Left ventricle myocardium superior (tissue), 1 donor: ENCODE data around the gene CDH24. TPM values are rescaled to one million over a fixed set of nuclear protein-coding genes. Genes with fewer than 3 reads are reported as not detected.
"Not testable (repeated sequence)": the region's sequence is repeated elsewhere in the genome, so short reads cannot be mapped to it uniquely, and the experiment has no call there.

ENCODE experiments used
- ATAC-seq: fragments of 200-7000 bp; cut with Tn5 transposase; one replicate; pipeline ENCODE4 v1.9.1; 2020; ENCODE audit warnings: mild to moderate bottlenecking, moderate library complexity
- DNase-seq: peaks from one replicate; pipeline ENCODE4 v3.0.0-alpha.2; 2020
- intact Hi-C: fragments of 100-400 bp; cut with micrococcal nuclease; formaldehyde crosslinking; loops from one replicate; pipeline ENCODE4 v1.11.0; 2022
- total RNA-seq: library from RNA; stranded (reverse); fragmentation: NEBNext Ultra II Directional; extraction: Animal tissue kit (Norgen Biotek cat#: 25700); gene quantifications from one replicate; pipeline ENCODE4 v1.2.1, GENCODE V29; 2021
- donor health status: DM: no; HTN: yes; CAD: no; lungs with severe emphysema.

CDH24 gene
- total RNA-seq, 1 donor from 2014 or later = 2.0 TPM

GRCh38 chr14:23006544-23007419 lies 50.5 kb downstream of the CDH24 start:
- DNase-seq (peak; percentile 97), ATAC-seq (peak; percentile 99)
- intact Hi-C loops = no loop called here

- intact Hi-C loops = no loop called here
- no peak for ATAC-seq
- no peak for DNase-seq
Measured at GRCh38 chr14:23006188-23006534, 51.2 kb downstream of the CDH24 start.

- no peak for ATAC-seq
- no peak for DNase-seq
- intact Hi-C loops = no loop called here
Measured at GRCh38 chr14:23005451-23006187, 51.7 kb downstream of the CDH24 start.

GRCh38 chr14:23004274-23004673 lies 53.0 kb downstream of the CDH24 start:
- ATAC-seq, DNase-seq, intact Hi-C loops: not testable (repeated sequence)

GRCh38 chr14:23002592-23002991 lies 54.7 kb downstream of the CDH24 start:
- ATAC-seq (no peak), DNase-seq (no peak)
- intact Hi-C loops = no loop called here

- intact Hi-C loops = no loop called here
- ATAC-seq (no peak), DNase-seq (no peak)
Measured at GRCh38 chr14:23000860-23001259, 56.5 kb downstream of the CDH24 start.

GRCh38 chr14:22998329-22999012 lies 58.8 kb downstream of the CDH24 start:
- DNase-seq = no peak
- peak; percentile 73 for ATAC-seq
- intact Hi-C loops = no loop called here

GRCh38 chr14:22997676-22998323 lies 59.5 kb downstream of the CDH24 start:
- ATAC-seq (peak; percentile 71), DNase-seq (no peak)
- intact Hi-C loops = no loop called here

Other genes with a start within 250 kb of the CDH24 start
- gene SLC7A7, start 242.1 kb downstream of the CDH24 start, total RNA-seq = 4.7 TPM
- 113 TPM for gene MRPL52, start 227.6 kb downstream of the CDH24 start, total RNA-seq
- 19.9 TPM for gene MMP14, start 220.9 kb downstream of the CDH24 start, total RNA-seq
- 61.9 TPM for gene LRP10, start 185.8 kb downstream of the CDH24 start, total RNA-seq
- not detected for gene REM2, start 174.3 kb downstream of the CDH24 start, total RNA-seq
- 52.5 TPM for gene RBM23, start 138.4 kb downstream of the CDH24 start, total RNA-seq
- gene PRMT5, start 128.1 kb downstream of the CDH24 start, total RNA-seq = 56.6 TPM
- 19.4 TPM for gene HAUS4, start 100.4 kb downstream of the CDH24 start, total RNA-seq
- 12.4 TPM for gene AJUBA, start 75.0 kb downstream of the CDH24 start, total RNA-seq
- gene C14orf93, start 47.4 kb downstream of the CDH24 start, total RNA-seq = 6.2 TPM
- 111 TPM for gene PSMB5, start 22.6 kb downstream of the CDH24 start, total RNA-seq
- not detected for gene PSMB11, start 15.3 kb downstream of the CDH24 start, total RNA-seq
- 78.4 TPM for gene ACIN1, start 37.6 kb upstream of the CDH24 start, total RNA-seq
- 23.6 TPM for gene C14orf119, start 38.0 kb upstream of the CDH24 start, total RNA-seq
- gene CIROP, start 47.5 kb upstream of the CDH24 start, total RNA-seq = not detected
- gene CEBPE, start 61.7 kb upstream of the CDH24 start, total RNA-seq = not detected
- 6.4 TPM for gene SLC7A8, start 126.1 kb upstream of the CDH24 start, total RNA-seq
- gene RNF212B, start 180.4 kb upstream of the CDH24 start, total RNA-seq = not detected
- gene HOMEZ, start 228.6 kb upstream of the CDH24 start, total RNA-seq = 7.9 TPM
- gene PPP1R3E, start 245.3 kb upstream of the CDH24 start, total RNA-seq = 11.6 TPM
- 38.3 TPM for gene BCL2L2, start 249.3 kb upstream of the CDH24 start, total RNA-seq